CD4-positive, alpha-beta T cell (primary cell): ENCODE data around the gene PPP1R1C. TPM values are rescaled to one million over a fixed set of nuclear protein-coding genes. Genes with fewer than 3 reads are reported as not detected.

ENCODE experiments used
- ATAC-seq: fragments of 200-7000 bp; cut with Tn5 transposase; one replicate; pipeline ENCODE4 v1.10.0; 2022; ENCODE audit warnings: mild to moderate bottlenecking; ENCODE audit not compliant: poor library complexity
- CTCF ChIA-PET: fragments of 350-600 bp; sonication (Branson Sonifier 250); formaldehyde crosslinking; loops from one replicate; lab custom pipeline; 2021; ENCODE audit warnings: antibody characterized with exemption, inconsistent platforms; lab: Charles Lee
- POLR2A ChIA-PET: fragments of 350-600 bp; sonication (Branson Sonifier 250); formaldehyde crosslinking; loops from one replicate; lab custom pipeline; 2021; ENCODE audit warnings: antibody characterized with exemption, inconsistent platforms; lab: Charles Lee
- DNase-seq, 14 experiments: peaks; one replicate each; pipeline ENCODE4 v3.0.0-alpha.2; 2013 to 2020; ENCODE audit warnings: mixed read lengths in 2 of 14
- H3K27ac ChIP-seq, 2 donors: one replicate each; pipeline versions ENCODE4 v1.5.1 to v1.7.0; 2013; ENCODE audit warnings: low read length in 2 of 2, low read depth in 1 of 2, mild to moderate bottlenecking in 1 of 2
- H3K27me3 ChIP-seq, 2 experiments: 1 replicate in 1 of 2; 2 replicates in 1 of 2; pipeline versions ENCODE4 v1.6.1 to v1.7.0; 2013; ENCODE audit warnings: low read length in 2 of 2, control low read depth in 1 of 2, mild to moderate bottlenecking in 1 of 2, moderate library complexity in 1 of 2; ENCODE audit not compliant: insufficient read depth in 2 of 2, control insufficient read depth in 1 of 2
- H3K36me3 ChIP-seq: one replicate; pipeline ENCODE4 v1.6.1; 2013; ENCODE audit warnings: low read length, control low read depth; ENCODE audit not compliant: insufficient read depth
- H3K4me1 ChIP-seq: one replicate; pipeline ENCODE4 v1.6.1; 2013; ENCODE audit warnings: low read length, control low read depth; ENCODE audit not compliant: insufficient read depth
- H3K4me3 ChIP-seq: one replicate; pipeline ENCODE4 v1.5.1; 2013; ENCODE audit warnings: mild to moderate bottlenecking, low read length, moderate library complexity
- H3K9me3 ChIP-seq, 2 experiments: 1 replicate in 1 of 2; 2 replicates in 1 of 2; pipeline versions ENCODE4 v1.6.1 to v1.7.0; 2013; ENCODE audit warnings: low read length in 2 of 2, mild to moderate bottlenecking in 2 of 2, control low read depth in 1 of 2, moderate library complexity in 1 of 2; ENCODE audit not compliant: control insufficient read depth in 1 of 2, insufficient read depth in 1 of 2
- H3K27ac Mint-ChIP-seq: one replicate; pipeline ENCODE4 v1.8.0; 2020; ENCODE audit warnings: mixed read lengths
- H3K27me3 Mint-ChIP-seq: one replicate; pipeline ENCODE4 v1.8.0; 2021; ENCODE audit warnings: mixed read lengths
- H3K36me3 Mint-ChIP-seq: one replicate; pipeline ENCODE4 v1.8.0; 2021; ENCODE audit warnings: low read depth, mixed read lengths
- H3K4me1 Mint-ChIP-seq: one replicate; pipeline ENCODE4 v1.8.0; 2021; ENCODE audit warnings: low read depth, mixed read lengths
- H3K4me3 Mint-ChIP-seq: one replicate; pipeline ENCODE4 v1.8.0; 2020; ENCODE audit warnings: mild to moderate bottlenecking, mixed read lengths
- H3K9me3 Mint-ChIP-seq: one replicate; pipeline ENCODE4 v1.8.0; 2020; ENCODE audit warnings: mixed read lengths
- intact Hi-C, 2 experiments: fragments of 100-400 bp; cut with DNase I in 1 of 2; cut with micrococcal nuclease in 1 of 2; formaldehyde crosslinking; loops; one replicate each; pipeline versions ENCODE4 v1.15.1 to v1.9.0; 2023 to 2025; cut with DNase I, micrococcal nuclease
- total RNA-seq, 174 experiments: library from RNA in 2 of 174; stranded (reverse) in 2 of 174; gene quantifications; one replicate each; pipeline ENCODE4 v1.2.3 and lab custom pipeline; 2021 to 2026
- TF ChIP-seq, protein P1 (sequence below): fragments of 200-600 bp; IDR thresholded peaks from one replicate; pipeline ENCODE4 v1.8.0; 2022; ENCODE audit warnings: antibody characterized with exemption, mild to moderate bottlenecking

The PPP1R1C gene
- total RNA-seq, 2 experiments from 2014 or later: not detected

DNA sequence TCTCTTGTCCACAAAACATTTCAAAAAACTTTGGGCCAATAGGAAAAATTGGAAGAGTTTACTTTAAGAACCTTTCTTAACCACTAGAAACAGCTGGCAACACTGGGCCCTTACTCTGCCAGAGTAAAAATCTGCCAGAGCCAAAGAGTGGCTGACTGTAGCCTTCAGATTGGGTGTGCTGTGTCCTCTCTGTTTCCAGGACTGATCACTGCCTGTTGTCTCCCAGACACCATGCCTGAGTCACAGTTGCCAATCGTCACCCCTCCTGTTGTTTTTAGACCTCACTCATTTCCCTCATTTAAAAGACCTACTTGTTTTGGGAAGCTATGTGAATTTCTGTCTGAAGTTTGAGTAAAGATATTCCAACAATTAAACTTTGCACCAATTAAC, 159.1 kb downstream of the PPP1R1C start:
- H3K9me3 ChIP-seq: no peaks in the 10 kb centered on the region
- Mint-ChIP-seq H3K27me3 (peaks cover under 1% of the 10 kb centered on the region), H3K36me3 (no peaks in the 10 kb centered on the region), H3K4me3 (no peak overlapping the region), H3K9me3 (no peaks in the 10 kb centered on the region), H3K27ac (no peak overlapping the region), H3K4me1 (no peaks in the 10 kb centered on the region)
- H3K27ac ChIP-seq: no peak overlapping the region
- no peaks in the 10 kb centered on the region for H3K36me3 ChIP-seq
- TF ChIP-seq, protein P1, sequence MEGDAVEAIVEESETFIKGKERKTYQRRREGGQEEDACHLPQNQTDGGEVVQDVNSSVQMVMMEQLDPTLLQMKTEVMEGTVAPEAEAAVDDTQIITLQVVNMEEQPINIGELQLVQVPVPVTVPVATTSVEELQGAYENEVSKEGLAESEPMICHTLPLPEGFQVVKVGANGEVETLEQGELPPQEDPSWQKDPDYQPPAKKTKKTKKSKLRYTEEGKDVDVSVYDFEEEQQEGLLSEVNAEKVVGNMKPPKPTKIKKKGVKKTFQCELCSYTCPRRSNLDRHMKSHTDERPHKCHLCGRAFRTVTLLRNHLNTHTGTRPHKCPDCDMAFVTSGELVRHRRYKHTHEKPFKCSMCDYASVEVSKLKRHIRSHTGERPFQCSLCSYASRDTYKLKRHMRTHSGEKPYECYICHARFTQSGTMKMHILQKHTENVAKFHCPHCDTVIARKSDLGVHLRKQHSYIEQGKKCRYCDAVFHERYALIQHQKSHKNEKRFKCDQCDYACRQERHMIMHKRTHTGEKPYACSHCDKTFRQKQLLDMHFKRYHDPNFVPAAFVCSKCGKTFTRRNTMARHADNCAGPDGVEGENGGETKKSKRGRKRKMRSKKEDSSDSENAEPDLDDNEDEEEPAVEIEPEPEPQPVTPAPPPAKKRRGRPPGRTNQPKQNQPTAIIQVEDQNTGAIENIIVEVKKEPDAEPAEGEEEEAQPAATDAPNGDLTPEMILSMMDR: no peak
- H3K27me3 ChIP-seq: no peaks in the 10 kb centered on the region
- intact Hi-C loops: no loop called here
- ATAC-seq: no peak
- CTCF ChIA-PET: no interaction called here
- H3K4me3 ChIP-seq: no peak overlapping the region
- no peak for DNase-seq
- no peaks in the 10 kb centered on the region for H3K4me1 ChIP-seq
- POLR2A ChIA-PET: no interaction called here

DNA sequence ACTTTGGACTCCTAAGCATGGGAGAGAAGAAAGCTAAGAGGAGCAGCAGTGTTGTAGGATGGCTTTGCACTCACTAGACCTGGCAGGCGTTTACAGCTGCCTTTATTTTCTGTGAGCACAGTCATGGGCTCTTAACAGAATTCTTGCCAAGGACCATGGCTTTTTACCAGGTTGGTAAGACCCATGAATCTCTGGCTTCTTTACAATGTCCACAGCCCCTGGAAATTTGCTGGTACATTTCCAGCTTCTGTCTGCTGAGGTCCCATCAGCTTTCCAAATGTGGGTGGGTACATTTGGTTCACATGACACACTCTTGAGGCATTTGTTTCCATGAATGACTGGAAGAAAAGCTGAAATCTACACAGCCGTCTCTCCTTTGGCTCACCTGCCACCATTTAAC, 162.7 kb downstream of the PPP1R1C start:
- TF ChIP-seq, protein P1: no peak
- Histone ChIP-seq H3K9me3 (no peaks in the 10 kb centered on the region), H3K4me1 (no peaks in the 10 kb centered on the region), H3K27ac (no peak overlapping the region), H3K36me3 (no peaks in the 10 kb centered on the region), H3K4me3 (no peak overlapping the region), H3K27me3 (no peaks in the 10 kb centered on the region)
- no peaks in the 10 kb centered on the region for H3K27me3 Mint-ChIP-seq
- ChIA-PET CTCF (no interaction called here), POLR2A (no interaction called here)
- intact Hi-C loops: no loop called here
- no peaks in the 10 kb centered on the region for H3K4me1 Mint-ChIP-seq
- H3K9me3 Mint-ChIP-seq: no peaks in the 10 kb centered on the region
- H3K36me3 Mint-ChIP-seq: no peaks in the 10 kb centered on the region
- no peak overlapping the region for H3K27ac Mint-ChIP-seq
- no peak overlapping the region for H3K4me3 Mint-ChIP-seq
- DNase-seq (no peak), ATAC-seq (no peak)

DNA sequence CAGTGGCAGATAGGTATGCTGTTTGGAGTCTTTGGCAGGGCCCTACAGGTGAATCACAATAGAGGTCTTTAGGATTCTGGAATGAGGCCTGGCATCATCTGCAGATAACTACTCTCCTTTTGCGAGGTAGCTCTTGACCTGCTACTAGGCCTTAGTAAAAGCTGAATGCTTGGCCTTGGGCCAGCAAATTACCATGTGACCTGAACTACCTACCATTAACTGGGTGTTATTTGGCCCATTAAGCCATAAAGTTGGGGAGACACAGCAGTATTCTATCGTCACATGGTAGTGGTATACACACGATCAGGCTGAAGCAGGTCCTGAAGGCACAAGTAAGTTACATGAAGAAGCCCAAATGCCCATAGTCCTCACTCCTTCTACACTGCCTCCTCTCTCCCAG, 178.2 kb downstream of the PPP1R1C start:
- Histone ChIP-seq H3K4me3 (no peak overlapping the region), H3K4me1 (no peaks in the 10 kb centered on the region), H3K36me3 (no peaks in the 10 kb centered on the region), H3K9me3 (no peaks in the 10 kb centered on the region), H3K27ac (no peak overlapping the region), H3K27me3 (no peaks in the 10 kb centered on the region)
- Mint-ChIP-seq H3K4me1 (no peaks in the 10 kb centered on the region), H3K4me3 (no peak overlapping the region), H3K9me3 (no peaks in the 10 kb centered on the region), H3K27ac (no peak overlapping the region), H3K27me3 (peaks cover 8% of the 10 kb centered on the region), H3K36me3 (no peaks in the 10 kb centered on the region)
- intact Hi-C loops: no loop called here
- ATAC-seq (no peak), DNase-seq (no peak)
- POLR2A ChIA-PET: no interaction called here
- CTCF ChIA-PET: no interaction called here
- TF ChIP-seq, protein P1: no peak
